Heart right ventricle (tissue), 16 donors: Measurements from ENCODE around the gene C12orf42. TPM values are rescaled to one million over a fixed set of nuclear protein-coding genes. Genes with fewer than 3 reads are reported as not detected.

Experiments
- ATAC-seq, 8 donors: fragments of 200-7000 bp; cut with Tn5 transposase; one replicate each; pipeline ENCODE4 v1.9.1; 2020; ENCODE audit warnings: mild to moderate bottlenecking in 8 of 8, moderate library complexity in 8 of 8, moderate number of reproducible peaks in 1 of 8
- DNase-seq, 2 donors: peaks; one replicate each; pipeline ENCODE4 v3.0.0-alpha.2; 2020
- H3K27ac ChIP-seq, 10 donors: fragments of 200-600 bp; sonication (generic) in 2 of 10; one replicate each; pipeline versions ENCODE4 v1.5.0 to v1.8.0; 2020 to 2022; ENCODE audit warnings: mild to moderate bottlenecking in 3 of 10
- H3K27me3 ChIP-seq, 7 donors: fragments of 200-600 bp; one replicate each; pipeline ENCODE4 v1.8.0; 2021 to 2022; ENCODE audit warnings: mild to moderate bottlenecking in 2 of 7
- H3K36me3 ChIP-seq, 9 donors: fragments of 200-600 bp; sonication (generic) in 1 of 9; one replicate each; pipeline versions ENCODE4 v1.5.0 to v1.8.0; 2020 to 2022; ENCODE audit warnings: mild to moderate bottlenecking in 2 of 9
- H3K4me1 ChIP-seq, 9 donors: fragments of 200-600 bp; sonication (generic) in 1 of 9; one replicate each; pipeline versions ENCODE4 v1.5.0 to v1.8.0; 2020 to 2022; ENCODE audit warnings: mild to moderate bottlenecking in 4 of 9
- H3K4me3 ChIP-seq, 10 donors: fragments of 200-600 bp; sonication (generic) in 2 of 10; one replicate each; pipeline versions ENCODE4 v1.5.0 to v1.8.0; 2020 to 2022; ENCODE audit warnings: mild to moderate bottlenecking in 7 of 10, moderate library complexity in 2 of 10
- H3K9me3 ChIP-seq, 11 donors: fragments of 200-600 bp in 10 of 11; sonication (generic) in 2 of 11; one replicate each; pipeline versions ENCODE4 v1.5.0 to v1.8.0; 2013 to 2022; ENCODE audit warnings: mild to moderate bottlenecking in 2 of 11, control low read depth in 1 of 11, moderate library complexity in 1 of 11
- CTCF ChIP-seq, 9 donors: fragments of 200-600 bp; sonication (generic) in 2 of 9; IDR thresholded peaks; one replicate each; pipeline versions ENCODE4 v1.5.0 to v1.8.0; 2021 to 2022; ENCODE audit warnings: antibody characterized with exemption in 9 of 9, mild to moderate bottlenecking in 5 of 9, moderate library complexity in 1 of 9
- WGBS, 2 donors: extraction: QIAGEN DNeasy Blood & Tissue Kit; methylation state at CpG; one replicate each; pipeline ENCODE4 v1.1.7; 2013; ENCODE audit warnings: inconsistent platforms in 1 of 2; 5-methylcytosine and 5-hydroxymethylcytosine counted together
- intact Hi-C, 10 donors: fragments of 100-400 bp; cut with DNase I; formaldehyde crosslinking; loops; one replicate each; pipeline versions ENCODE4 v1.11.1 to v1.14.2; 2022
- polyA plus RNA-seq, 2 donors: library from polyadenylated mRNA; stranded (reverse); fragments of 200-250 nt; gene quantifications; one replicate each; pipeline ENCODE4 v1.2.3, GENCODE V29; 2013
- total RNA-seq, 10 donors: library from RNA; stranded (reverse); fragmentation: NEBNext Ultra II Directional in 3 of 10; extraction: Animal tissue kit (Norgen Biotek cat#: 25700) in 3 of 10; gene quantifications; one replicate each; pipeline versions ENCODE4 v1.2.1 to v1.2.4, GENCODE V29; 2021 to 2023
- donor health status: Arrhythmogenic right ventricular cardiomyopathy.
- donor health status: ischemic (EF 13 %, LVEDD 7.1; RV severe dilation, severe dysfunction).
- donor health status: healthy with polysubstance abuse.
- donor health status: DM: no; HTN: yes; CAD: no.
- donor health status: DM: no; HTN: no; CAD: no.
- donor health status: ischemic (EF 25% LVEDD 6.9; RV normal size, moderate dysfunction).
- donor health status: ischemic (EF 25% LVEDD 5.7; RV mildly dilated, moderate dysfunction).
- donor health status: healthy.
- donor health status: DM: yes; HTN: yes; CAD: no.
- donor health status: Ischemic cardiomyopathy.
- donor health status: ischemic (EF 35%, LVEDD 5.7; RV mildly dilated, moderate dysfunction).
- donor health status: nonischemic (EF 11% LVEDD 7.7; RV severe dilation, severe dysfunction).
- donor health status: DM: yes; HTN: yes; CAD: no.
- donor health status: PGD.
- donor health status: ischemic (EF 29% LVEDD 5.4; RV normal size, mild dysfunction).
- donor health status: nonischemic (EF 23%, LVEDD 6.1; RV moderate dilation, normal function).

Gene C12orf42
- total and polyA plus RNA-seq, 12 donors = 0.21 TPM; not detected in 11

GRCh38 chr12:103318566-103318965 is 177.2 kb downstream of the C12orf42 start:
- DNase-seq = no peak
- no peaks in the 10 kb centered on the region for H3K4me1 ChIP-seq
- H3K9me3 ChIP-seq = peaks cover 0 to 24% (median 4%) of the 10 kb centered on the region in 11 donors
- intact Hi-C loops = no loop called here
- H3K27me3 ChIP-seq = no peaks in the 10 kb centered on the region
- WGBS, 2 donors = 50 to 55% methylated on average over 2 of the region's 2 CpGs
- H3K36me3 ChIP-seq = no peaks in the 10 kb centered on the region
- no peak for ATAC-seq
- H3K27ac ChIP-seq = no peak overlapping the region
- TF ChIP-seq CTCF (IDR thresholded peaks at IDR 0.05) = no peak
- H3K4me3 ChIP-seq = no peak overlapping the region

- ATAC-seq (no peak), DNase-seq (no peak)
- H3K36me3 ChIP-seq = no peaks in the 10 kb centered on the region
- intact Hi-C loops = no loop called here
- H3K9me3 ChIP-seq = peaks cover 0 to 24% (median 0%) of the 10 kb centered on the region in 11 donors
- no peak overlapping the region for H3K27ac ChIP-seq
- no peak overlapping the region for H3K4me3 ChIP-seq
- no peaks in the 10 kb centered on the region for H3K4me1 ChIP-seq
- no peak for TF ChIP-seq CTCF (IDR thresholded peaks at IDR 0.05)
- H3K27me3 ChIP-seq = no peaks in the 10 kb centered on the region
- WGBS, 2 donors = 62 to 67% methylated on average over 1 of the region's 1 CpG
Measured at GRCh38 chr12:103317220-103317619, 178.5 kb downstream of the C12orf42 start.

- peaks cover 0 to 17% (median 0%) of the 10 kb centered on the region in 11 donors for H3K9me3 ChIP-seq
- H3K27ac ChIP-seq = no peak overlapping the region
- no peak for TF ChIP-seq CTCF (IDR thresholded peaks at IDR 0.05)
- ATAC-seq (no peak), DNase-seq (no peak)
- intact Hi-C loops = no loop called here
- H3K27me3 ChIP-seq = no peaks in the 10 kb centered on the region
- H3K4me3 ChIP-seq = no peak overlapping the region
- no peaks in the 10 kb centered on the region for H3K4me1 ChIP-seq
- no peaks in the 10 kb centered on the region for H3K36me3 ChIP-seq
- 75 to 78% methylated on average over 2 of the region's 2 CpGs for WGBS, 2 donors
Measured at GRCh38 chr12:103314786-103315185, 181.0 kb downstream of the C12orf42 start.

- no peak overlapping the region for H3K27ac ChIP-seq
- WGBS, 2 donors = 65 to 72% methylated on average over 1 of the region's 1 CpG
- no peaks in the 10 kb centered on the region for H3K4me1 ChIP-seq
- H3K27me3 ChIP-seq = no peaks in the 10 kb centered on the region
- H3K9me3 ChIP-seq = peaks cover 0 to 17% (median 0%) of the 10 kb centered on the region in 11 donors
- ATAC-seq (no peak), DNase-seq (no peak)
- no peak for TF ChIP-seq CTCF (IDR thresholded peaks at IDR 0.05)
- no peaks in the 10 kb centered on the region for H3K36me3 ChIP-seq
- intact Hi-C loops = no loop called here
- no peak overlapping the region for H3K4me3 ChIP-seq
Measured at GRCh38 chr12:103313894-103314293, 181.9 kb downstream of the C12orf42 start.
